ENCODE data around the gene GPC3.

- TF ChIP-seq CTCF (conservative IDR thresholded peaks at IDR 0.05) (no peak), ZFX (IDR thresholded peaks at IDR 0.05) (no peak)
Observed at GRCh38 chrX:133989490-133989889, 4.1 kb upstream of the GPC3 start.

Measured in C4-2B (cell line).